HL-60/S4 treated with phorbol 12-myristate 13-acetate at 8.2 ng/mL for 4 days and 3 days (cell line): Measurements from ENCODE around the gene SLC22A5.
"Not testable (repeated sequence)": the region's sequence is repeated elsewhere in the genome, so short reads cannot be mapped to it uniquely, and the experiment has no call there.

ENCODE experiments used
- in situ Hi-C: fragments of 300-500 bp; cut with MboI; formaldehyde crosslinking; loops from 2 replicates; pipeline ENCODE4 v1.15.0; 2022; ENCODE audit warnings: low sequenced_read_pairs

SLC22A5 gene

GRCh38 chr5:132425009-132425937 is 55.8 kb downstream of the SLC22A5 start:
- in situ Hi-C loops, result no loop called here

DNA sequence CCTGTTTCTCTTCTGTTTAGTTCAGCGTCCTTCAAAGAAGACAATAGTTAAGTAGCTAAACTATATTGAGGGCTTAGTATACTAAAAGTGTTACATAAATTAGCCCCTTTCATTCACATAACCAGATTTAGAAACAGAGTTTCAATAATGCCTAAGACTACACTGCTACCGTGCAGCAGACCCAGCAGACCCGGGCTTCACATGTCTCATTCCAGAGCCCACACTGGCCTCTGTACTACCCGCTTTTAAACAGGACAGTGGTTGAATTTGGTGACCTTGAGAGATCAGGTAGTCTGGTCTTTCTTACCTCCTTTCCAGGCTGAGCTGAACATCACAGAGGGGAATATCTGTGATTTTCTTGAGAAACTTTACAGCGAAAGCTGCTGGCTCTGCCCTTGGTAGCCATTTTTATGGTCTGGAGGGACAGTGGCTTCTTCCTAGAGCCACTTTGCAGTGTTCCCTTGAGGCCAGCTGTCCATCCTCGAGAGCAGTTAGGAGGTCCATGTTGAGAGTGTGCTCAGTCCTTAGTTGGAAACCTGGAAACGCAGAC is 56.5 kb downstream of the SLC22A5 start:
- in situ Hi-C loops, result no loop called here

GRCh38 chr5:132426525-132427138 is 57.1 kb downstream of the SLC22A5 start:
- in situ Hi-C loops, result no loop called here

DNA sequence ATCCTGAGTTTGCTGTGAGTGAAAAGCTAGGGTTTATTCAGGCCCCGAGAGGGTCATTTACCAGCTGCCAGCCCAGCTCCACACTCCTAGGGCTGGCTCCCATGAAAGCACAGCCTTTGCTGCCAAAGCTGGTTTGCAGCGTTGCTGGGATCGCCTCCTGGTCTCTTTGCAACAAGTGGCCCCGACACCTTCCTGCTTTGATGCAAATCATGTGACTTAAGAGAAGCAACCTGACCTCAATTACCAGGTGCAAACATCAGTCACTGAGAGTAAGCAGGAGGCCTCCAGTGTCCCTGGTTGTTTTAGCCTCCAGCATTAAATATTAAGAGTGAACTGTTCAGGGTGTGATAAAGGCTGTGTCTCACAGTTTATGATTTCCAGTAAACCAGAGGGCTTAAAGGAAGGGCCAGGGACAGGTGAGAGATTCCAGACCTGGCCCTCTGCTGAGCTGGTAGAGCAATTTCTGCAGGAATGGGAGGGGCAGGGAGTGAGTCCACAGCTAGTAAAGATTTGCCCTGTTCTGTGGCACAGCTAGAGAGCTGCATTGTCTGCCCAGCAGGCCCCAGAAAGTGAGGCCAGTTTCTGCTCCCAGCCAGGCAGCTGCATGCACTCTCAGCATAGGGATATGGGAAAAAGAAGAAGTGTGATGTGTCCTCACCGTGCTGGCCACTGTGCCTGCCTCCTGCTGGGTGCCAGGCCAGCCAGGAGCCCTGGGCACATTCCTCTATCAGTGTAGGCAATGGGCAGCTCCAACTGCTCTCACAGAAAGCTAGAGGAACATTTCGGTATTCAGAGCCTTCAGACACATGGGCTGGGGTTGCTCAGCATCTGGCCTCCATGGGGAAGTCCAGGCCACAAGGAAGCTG is 58.0 kb downstream of the SLC22A5 start:
- in situ Hi-C loops, result no loop called here

- in situ Hi-C loops, result no loop called here
Observed at GRCh38 chr5:132428147-132428482, 58.6 kb downstream of the SLC22A5 start.

DNA sequence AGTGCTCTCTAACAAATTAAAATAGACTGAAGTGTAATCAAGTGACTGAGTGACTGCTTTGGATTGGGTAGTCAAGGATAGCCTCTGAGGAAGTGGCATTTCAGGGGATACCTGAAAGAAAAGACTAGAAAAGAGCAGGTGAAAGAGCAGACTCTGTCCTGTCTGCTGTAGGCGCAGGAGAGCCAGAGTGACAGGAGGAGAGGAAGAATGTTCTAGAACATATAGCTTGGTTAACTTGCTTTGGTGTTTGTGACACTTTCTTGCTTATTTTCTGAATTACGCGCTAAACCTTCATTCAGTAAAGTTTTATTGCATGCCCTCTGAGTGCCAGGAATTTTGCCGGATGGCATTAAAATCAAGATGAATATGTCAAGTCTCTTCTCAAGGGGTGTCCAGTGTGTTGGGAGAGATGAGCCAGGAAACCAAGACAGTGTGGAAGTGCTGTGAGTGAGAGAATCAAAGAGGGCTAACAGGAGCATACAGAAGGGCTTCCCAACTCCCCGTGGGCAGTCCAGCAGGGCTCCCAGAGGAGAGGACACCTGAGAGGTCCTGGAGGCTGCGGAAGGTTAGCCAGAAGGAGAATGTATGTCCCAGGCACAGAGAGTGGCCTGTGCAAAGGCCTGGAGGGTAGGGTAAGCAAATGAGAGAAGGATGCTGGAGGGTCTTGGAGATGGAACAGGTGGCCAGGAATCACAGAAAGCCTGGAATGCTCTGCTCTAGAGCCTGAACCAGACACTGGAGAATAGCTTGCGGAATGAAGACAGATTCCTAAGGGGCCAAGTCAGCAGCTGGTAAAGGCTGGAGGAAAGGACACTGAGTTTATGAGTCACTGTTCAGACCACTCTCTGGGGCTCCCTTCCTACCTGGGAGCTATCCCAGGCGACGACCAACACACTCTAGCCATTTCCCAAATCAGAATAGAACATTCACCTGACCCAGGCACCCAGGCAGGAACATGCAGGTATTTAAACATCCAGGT is 59.3 kb downstream of the SLC22A5 start:
- in situ Hi-C loops, result no loop called here

GRCh38 chr5:132429463-132430440 is 60.2 kb downstream of the SLC22A5 start:
- in situ Hi-C loops, result no loop called here

- in situ Hi-C loops, result no loop called here
Observed at GRCh38 chr5:132430746-132431145, 61.2 kb downstream of the SLC22A5 start.

DNA sequence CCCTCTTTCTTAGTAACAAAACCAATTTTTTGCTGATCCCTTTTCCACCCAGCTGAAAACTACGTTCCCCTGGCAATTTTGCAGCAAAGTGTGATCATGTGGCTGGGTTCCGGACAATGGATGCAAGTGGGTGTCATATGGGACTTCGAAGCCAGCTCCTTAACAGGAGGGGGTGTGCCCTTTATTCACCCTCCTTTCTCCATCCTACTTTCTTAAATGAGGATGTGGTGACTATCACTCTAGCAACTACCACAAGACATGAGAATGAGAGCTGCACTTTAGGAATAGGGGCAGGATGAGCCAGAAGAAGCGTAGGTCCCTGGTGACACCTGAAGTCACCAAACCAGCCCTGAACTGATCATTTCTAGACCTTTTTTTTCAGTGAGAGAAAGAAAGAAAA is 62.1 kb downstream of the SLC22A5 start:
- in situ Hi-C loops, result no loop called here

DNA sequence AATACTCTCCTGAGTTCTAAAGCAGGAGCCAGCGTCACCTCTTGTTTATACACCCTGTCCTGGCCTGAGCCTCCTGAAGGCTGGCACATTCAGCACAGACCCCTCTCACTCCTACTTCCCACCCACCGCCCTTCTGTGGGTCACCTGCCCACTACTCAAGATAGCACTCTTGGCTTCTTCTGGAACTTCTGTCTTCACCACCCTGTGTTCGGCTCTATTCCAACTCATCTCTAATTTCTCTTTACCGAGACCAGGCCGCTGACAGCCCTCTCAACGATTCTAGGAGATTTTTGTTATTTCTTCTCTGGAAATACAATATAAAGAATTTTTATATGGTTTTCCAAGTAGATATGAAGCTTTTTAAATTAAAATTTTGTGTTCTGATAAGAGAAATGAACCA is 63.6 kb downstream of the SLC22A5 start:
- in situ Hi-C loops, result no loop called here

DNA sequence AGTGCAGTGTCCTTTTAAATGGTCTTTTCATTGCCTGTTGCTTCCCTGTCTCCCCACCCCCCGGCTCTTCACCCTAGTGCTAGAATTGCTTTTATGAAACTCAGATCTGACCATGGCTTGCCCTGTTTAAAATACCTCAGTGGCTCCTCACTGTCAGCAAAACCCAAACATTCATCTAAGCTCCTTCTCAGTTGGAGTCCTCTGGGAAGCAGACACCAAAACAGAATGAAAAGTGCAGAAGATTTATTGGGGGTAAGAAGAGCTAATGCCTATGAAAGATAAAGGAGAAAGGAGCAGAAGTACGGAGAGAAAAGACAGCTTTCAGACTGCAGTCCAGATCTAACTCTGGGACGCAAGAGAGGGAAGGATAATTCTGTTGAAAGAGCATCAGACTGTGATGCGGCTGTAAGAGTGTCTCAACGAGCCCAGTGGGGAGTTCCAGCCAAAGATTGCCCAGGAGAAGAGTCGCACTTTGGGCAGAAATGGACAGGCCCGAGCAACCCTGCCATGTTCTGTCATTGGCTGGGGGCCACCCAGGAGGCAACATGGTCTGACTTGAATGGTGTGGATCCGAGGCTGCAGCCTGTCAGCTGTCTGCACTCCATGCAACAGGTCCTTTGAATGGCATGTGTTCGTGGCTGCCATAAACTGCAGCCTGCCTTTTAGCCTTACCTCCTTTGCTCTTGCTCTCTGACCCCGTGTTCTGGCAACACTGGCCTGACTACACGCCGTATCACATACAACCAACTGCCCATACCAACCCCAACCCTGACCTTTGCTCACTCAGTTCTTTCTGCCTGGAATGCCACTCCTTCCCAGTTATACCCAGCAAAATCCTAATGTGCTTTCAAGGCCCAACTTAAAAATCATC is 65.1 kb downstream of the SLC22A5 start:
- in situ Hi-C loops, result no loop called here

- in situ Hi-C loops, result no loop called here
Observed at GRCh38 chr5:132435447-132435846, 65.9 kb downstream of the SLC22A5 start.

GRCh38 chr5:132435886-132436285 is 66.4 kb downstream of the SLC22A5 start:
- in situ Hi-C loops, result no loop called here

DNA sequence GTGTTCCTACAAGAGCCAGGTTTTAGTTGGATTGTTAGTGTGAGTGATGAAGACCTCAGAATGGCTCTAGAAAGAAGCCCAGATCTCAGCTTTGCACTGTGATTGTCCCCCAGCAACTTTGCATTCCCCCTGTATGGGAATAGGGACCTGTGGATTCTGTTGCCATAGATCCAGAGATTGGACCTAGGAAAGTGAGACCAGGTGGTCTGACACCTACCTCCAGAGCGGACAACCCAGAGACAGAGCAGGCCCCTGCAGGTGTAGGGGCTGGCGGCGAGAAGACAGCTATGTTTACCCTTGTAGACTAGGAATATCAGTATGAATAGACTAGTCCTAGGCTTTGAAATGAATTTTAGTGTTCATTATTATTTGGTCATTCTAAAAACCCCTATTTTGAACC is 67.4 kb downstream of the SLC22A5 start:
- in situ Hi-C loops, result no loop called here

DNA sequence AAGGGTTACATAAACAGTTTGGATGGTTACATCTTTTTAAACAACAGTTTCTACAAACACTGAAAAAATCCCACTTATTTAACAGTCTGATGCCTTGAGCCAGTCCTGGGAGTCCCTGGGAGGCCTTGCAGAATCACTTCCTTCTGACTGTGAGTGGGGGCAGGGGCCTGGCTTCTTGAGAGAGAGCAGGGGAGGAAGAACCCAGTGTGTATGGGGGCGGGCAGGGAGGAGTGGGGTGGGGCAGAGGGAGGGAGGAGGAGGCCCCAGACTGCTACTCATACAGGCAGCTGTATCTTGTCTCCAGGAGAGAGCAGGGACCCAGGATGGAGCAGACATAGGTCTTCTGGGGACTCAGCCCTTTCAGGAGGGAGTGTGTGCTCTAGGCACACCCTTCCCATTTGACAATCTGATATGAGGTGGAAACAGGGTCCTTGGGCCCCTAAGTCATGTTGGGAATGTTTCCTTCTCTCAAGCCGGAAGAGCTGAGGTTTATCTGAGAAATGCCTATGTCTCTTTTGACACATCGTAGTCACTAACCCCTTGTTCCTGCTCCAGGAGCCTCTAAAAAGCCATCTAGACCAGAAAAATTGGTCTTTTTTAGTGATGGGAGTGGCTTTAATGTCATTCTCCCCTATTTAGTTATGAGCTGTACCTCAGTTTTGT is 68.2 kb downstream of the SLC22A5 start:
- in situ Hi-C loops, result no loop called here

GRCh38 chr5:132438267-132438645 is 68.7 kb downstream of the SLC22A5 start:
- in situ Hi-C loops, result not testable (repeated sequence)

- in situ Hi-C loops, result no loop called here
Observed at GRCh38 chr5:132438917-132439316, 69.4 kb downstream of the SLC22A5 start.
